Measurements from ENCODE around the gene TMEM141. TPM values are rescaled to one million over a fixed set of nuclear protein-coding genes. Genes with fewer than 3 reads are reported as not detected.

The TMEM141 gene
- total and polyA plus RNA-seq, 11 donors: 45.6 to 122 (median 66.9) TPM

DNA sequence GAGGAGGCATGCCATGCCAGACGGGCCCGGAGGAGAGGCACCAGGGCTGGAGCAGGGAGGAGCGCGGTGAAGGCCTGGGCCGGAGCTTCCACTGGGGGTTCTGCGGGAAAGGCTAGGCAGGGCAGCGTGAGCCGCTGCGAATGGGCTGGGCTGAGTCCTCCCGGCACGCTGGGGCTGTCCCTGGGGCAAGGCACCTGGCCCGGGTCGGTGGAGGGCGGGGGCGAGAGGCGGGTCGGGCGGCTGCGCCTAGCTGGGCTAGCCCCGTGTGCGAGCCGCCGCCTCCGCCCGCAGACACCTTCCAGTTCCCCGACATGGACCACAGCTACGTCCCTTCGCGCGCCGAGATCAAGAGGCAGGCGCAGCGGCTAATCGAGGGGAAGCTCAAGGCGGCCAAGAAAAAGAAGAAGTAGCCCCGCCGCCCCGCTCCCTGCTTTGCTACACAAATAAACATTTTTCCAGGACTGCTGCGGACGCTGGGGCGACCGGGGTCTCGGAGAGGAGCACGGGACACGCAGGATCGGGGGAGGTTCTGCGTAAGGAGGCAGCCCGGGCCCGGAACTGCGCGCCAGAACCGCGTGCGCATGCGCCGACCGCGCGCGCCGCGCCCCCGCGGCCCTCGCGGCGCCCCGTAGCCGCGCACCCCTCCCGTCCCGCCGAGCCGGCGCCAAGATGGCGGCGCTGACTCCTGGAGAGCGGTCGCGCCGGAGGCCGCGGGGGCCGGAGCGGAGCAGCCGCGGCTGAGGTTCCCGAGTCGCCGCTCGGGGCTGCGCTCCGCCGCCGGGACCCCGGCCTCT is 16.3 kb downstream of the TMEM141 start, which contains the start of gene RABL6:
Gene RABL6, plus strand, starts transcription at position 668 of the 794 bp plus-strand sequence. CDS start 249 bp downstream, outside the sequence.
- peak in 1 of 2 donors; percentile 73 for TF ChIP-seq POLR2A (IDR thresholded peaks at IDR 0.05)
- TF ChIP-seq, protein P1, sequence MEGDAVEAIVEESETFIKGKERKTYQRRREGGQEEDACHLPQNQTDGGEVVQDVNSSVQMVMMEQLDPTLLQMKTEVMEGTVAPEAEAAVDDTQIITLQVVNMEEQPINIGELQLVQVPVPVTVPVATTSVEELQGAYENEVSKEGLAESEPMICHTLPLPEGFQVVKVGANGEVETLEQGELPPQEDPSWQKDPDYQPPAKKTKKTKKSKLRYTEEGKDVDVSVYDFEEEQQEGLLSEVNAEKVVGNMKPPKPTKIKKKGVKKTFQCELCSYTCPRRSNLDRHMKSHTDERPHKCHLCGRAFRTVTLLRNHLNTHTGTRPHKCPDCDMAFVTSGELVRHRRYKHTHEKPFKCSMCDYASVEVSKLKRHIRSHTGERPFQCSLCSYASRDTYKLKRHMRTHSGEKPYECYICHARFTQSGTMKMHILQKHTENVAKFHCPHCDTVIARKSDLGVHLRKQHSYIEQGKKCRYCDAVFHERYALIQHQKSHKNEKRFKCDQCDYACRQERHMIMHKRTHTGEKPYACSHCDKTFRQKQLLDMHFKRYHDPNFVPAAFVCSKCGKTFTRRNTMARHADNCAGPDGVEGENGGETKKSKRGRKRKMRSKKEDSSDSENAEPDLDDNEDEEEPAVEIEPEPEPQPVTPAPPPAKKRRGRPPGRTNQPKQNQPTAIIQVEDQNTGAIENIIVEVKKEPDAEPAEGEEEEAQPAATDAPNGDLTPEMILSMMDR (IDR thresholded peaks at IDR 0.05): no peak
- peak within 1 kb of the TSS; percentile 80 to 100 (median 94) for H3K4me3 ChIP-seq
- DNase-seq (peak; percentile 81 to 92 (median 83)), ATAC-seq (peak; percentile 62 to 94 (median 88))
- H3K27ac ChIP-seq: peak within 1 kb of the TSS; percentile 64 to 96 (median 92)
- H3K27me3 ChIP-seq: peaks cover 0 to 1% (median 0%) of the 10 kb centered on the region in 9 donors
- peaks cover 0 to 24% (median 10%) of the 10 kb centered on the region in 9 donors for H3K36me3 ChIP-seq
- H3K4me1 ChIP-seq: peaks cover 13 to 45% (median 33%) of the 10 kb centered on the region in 12 donors
- no peaks in the 10 kb centered on the region for H3K9me3 ChIP-seq
- intact Hi-C loops (cut with DNase I): no loop called here
- WGBS, 4 donors: 1% methylated on average over 38 to 96 of the region's 96 CpGs

DNA sequence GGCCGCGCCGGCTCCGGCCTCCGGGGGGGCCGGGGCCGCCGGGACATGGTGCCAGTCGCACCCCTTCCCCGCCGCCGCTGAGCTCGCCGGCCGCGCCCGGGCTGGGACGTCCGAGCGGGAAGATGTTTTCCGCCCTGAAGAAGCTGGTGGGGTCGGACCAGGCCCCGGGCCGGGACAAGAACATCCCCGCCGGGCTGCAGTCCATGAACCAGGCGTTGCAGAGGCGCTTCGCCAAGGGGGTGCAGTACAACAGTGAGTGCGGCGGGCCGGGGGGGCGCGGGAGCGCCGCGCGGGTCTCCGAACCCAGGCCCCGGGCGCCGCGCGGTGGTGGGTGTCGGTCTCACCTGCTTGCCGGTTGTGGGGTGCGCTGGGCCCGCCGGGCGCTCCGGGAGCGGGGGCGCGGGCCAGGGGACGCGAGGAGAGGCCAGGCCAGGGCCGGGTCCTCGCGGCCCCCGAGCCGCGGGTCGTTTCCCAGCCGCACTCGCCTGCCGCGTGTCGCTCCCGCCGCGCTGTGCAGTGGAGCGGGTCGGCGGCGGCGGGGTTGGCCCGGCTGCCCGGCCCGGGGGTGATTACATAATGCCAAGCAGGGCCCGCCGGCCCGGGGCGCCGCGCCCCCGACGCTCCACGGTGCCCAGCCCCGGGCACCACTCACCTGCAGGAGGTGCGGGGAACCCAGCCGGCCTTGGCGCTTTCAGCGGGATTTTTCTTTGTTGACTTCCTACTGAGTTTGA is 17.1 kb downstream of the TMEM141 start:
- peak overlapping the region; percentile 76 to 100 (median 94) for H3K4me3 ChIP-seq
- peak overlapping the region; percentile 64 to 96 (median 92) for H3K27ac ChIP-seq
- ATAC-seq (peak in 2 of 4 donors; percentile 16 to 20), DNase-seq (peak in 2 of 5 donors; percentile 40 to 50)
- TF ChIP-seq, protein P1 (IDR thresholded peaks at IDR 0.05): no peak
- TF ChIP-seq POLR2A (IDR thresholded peaks at IDR 0.05): no peak
- H3K27me3 ChIP-seq: no peaks in the 10 kb centered on the region
- intact Hi-C loops (cut with DNase I): no loop called here
- peaks cover 13 to 45% (median 33%) of the 10 kb centered on the region in 12 donors for H3K4me1 ChIP-seq
- peaks cover 0 to 32% (median 17%) of the 10 kb centered on the region in 9 donors for H3K36me3 ChIP-seq
- 0 to 2% (median 0%) methylated on average over 10 to 93 of the region's 93 CpGs for WGBS, 4 donors
- H3K9me3 ChIP-seq: no peaks in the 10 kb centered on the region

DNA sequence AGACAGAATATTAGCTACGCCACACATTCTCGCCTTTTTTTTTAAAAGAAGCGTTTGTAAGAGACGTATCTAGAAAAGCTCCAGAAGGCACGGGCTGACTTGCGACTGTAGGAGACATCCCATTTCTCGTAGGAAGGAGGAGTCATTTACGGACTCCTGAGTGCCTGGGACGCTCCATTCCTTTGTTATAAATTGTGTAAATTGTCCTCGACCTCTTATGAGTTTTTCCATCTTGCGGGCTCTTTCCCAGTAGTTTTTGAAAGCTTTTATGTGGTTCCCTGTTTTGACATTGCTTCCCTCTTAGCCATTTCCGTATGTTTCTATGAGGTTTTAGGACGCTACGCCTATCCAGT is 17.6 kb downstream of the TMEM141 start:
- ATAC-seq (no peak), DNase-seq (no peak)
- Histone ChIP-seq H3K36me3 (peaks cover 0 to 34% (median 20%) of the 10 kb centered on the region in 9 donors), H3K9me3 (no peaks in the 10 kb centered on the region), H3K27ac (peak overlapping the region in 9 of 12 donors; percentile 58 to 96 (median 91)), H3K4me3 (peak overlapping the region; percentile 76 to 100 (median 94)), H3K4me1 (peaks cover 13 to 45% (median 33%) of the 10 kb centered on the region in 12 donors), H3K27me3 (no peaks in the 10 kb centered on the region)
- 7 to 11% (median 10%) methylated on average over 14 of the region's 14 CpGs for WGBS, 4 donors
- TF ChIP-seq POLR2A (IDR thresholded peaks at IDR 0.05): no peak
- TF ChIP-seq, protein P1 (IDR thresholded peaks at IDR 0.05): no peak
- intact Hi-C loops (cut with DNase I): no loop called here

Data from heart left ventricle (tissue), 16 donors.